ENCODE results near the gene TMEM120A.

The TMEM120A gene

GRCh38 chr7:75980430-75981202 is 13.8 kb downstream of the TMEM120A start:
- DNase-seq (ENCODE audit: low read depth), result no peak

- DNase-seq (ENCODE audit: low read depth), result no peak
Measured at GRCh38 chr7:75979759-75980429, 14.5 kb downstream of the TMEM120A start.

- no peak for DNase-seq (ENCODE audit: low read depth)
Measured at GRCh38 chr7:75977743-75978142, 16.7 kb downstream of the TMEM120A start.

GRCh38 chr7:75971961-75972763 is 22.2 kb downstream of the TMEM120A start:
- DNase-seq (ENCODE audit: low read depth), result no peak

GRCh38 chr7:75971309-75971960 is 23.0 kb downstream of the TMEM120A start:
- no peak for DNase-seq (ENCODE audit: low read depth)

- DNase-seq (ENCODE audit: low read depth), result no peak
Measured at GRCh38 chr7:75969704-75970498, 24.5 kb downstream of the TMEM120A start.

GRCh38 chr7:75969182-75969581 is 25.2 kb downstream of the TMEM120A start:
- no peak for DNase-seq (ENCODE audit: low read depth)

- no peak for DNase-seq (ENCODE audit: low read depth)
Measured at GRCh38 chr7:75968561-75969001, 25.8 kb downstream of the TMEM120A start.

GRCh38 chr7:75968012-75968411 is 26.4 kb downstream of the TMEM120A start:
- DNase-seq (ENCODE audit: low read depth), result no peak

- no peak for DNase-seq (ENCODE audit: low read depth)
Measured at GRCh38 chr7:75967487-75967997, 26.9 kb downstream of the TMEM120A start.

GRCh38 chr7:75967055-75967454 is 27.3 kb downstream of the TMEM120A start:
- DNase-seq (ENCODE audit: low read depth), result no peak

GRCh38 chr7:75966190-75966961 is 28.0 kb downstream of the TMEM120A start:
- no peak for DNase-seq (ENCODE audit: low read depth)

- no peak for DNase-seq (ENCODE audit: low read depth)
Measured at GRCh38 chr7:75965617-75966016, 28.8 kb downstream of the TMEM120A start.

GRCh38 chr7:75963381-75963995 is 30.9 kb downstream of the TMEM120A start:
- DNase-seq (ENCODE audit: low read depth), result no peak

GRCh38 chr7:75962607-75963380 is 31.6 kb downstream of the TMEM120A start:
- no peak for DNase-seq (ENCODE audit: low read depth)

- no peak for DNase-seq (ENCODE audit: low read depth)
Measured at GRCh38 chr7:75961218-75961617, 33.2 kb downstream of the TMEM120A start.

- DNase-seq (ENCODE audit: low read depth), result no peak
Measured at GRCh38 chr7:75960372-75960771, 34.0 kb downstream of the TMEM120A start.

GRCh38 chr7:75958802-75959543 is 35.4 kb downstream of the TMEM120A start:
- no peak for DNase-seq (ENCODE audit: low read depth)
